Measurements from ENCODE around the gene C3orf52. TPM values are rescaled to one million over a fixed set of nuclear protein-coding genes. Genes with fewer than 3 reads are reported as not detected.

C3orf52 gene
- polyA plus RNA-seq, 1 donor (not counting 4 experiments of a cell fraction or from before 2014, with no cell fraction given) = 15.8 TPM

GRCh38 chr3:112128843-112129727 is 42.9 kb downstream of the C3orf52 start:
- Histone ChIP-seq H4K20me1 (ENCODE audit: control insufficient read depth, extremely low read depth, insufficient read depth, low read length) (no peaks in the 10 kb centered on the region), H2AFZ (ENCODE audit: control insufficient read depth, low read length) (no peak overlapping the region), H3K27me3 (ENCODE audit: control insufficient read depth, extremely low read depth, insufficient read depth, low read length) (no peaks in the 10 kb centered on the region), H3K4me2 (ENCODE audit: control insufficient read depth, extremely low read depth, insufficient read depth, low read depth, low read length) (peak overlapping the region; percentile 13), H3K9me3 (ENCODE audit: control insufficient read depth, low read depth, low read length) (no peaks in the 10 kb centered on the region), H3K4me1 (ENCODE audit: control insufficient read depth, extremely low read depth, insufficient read depth, low read length) (peaks cover 30% of the 10 kb centered on the region), H3K4me3 (ENCODE audit: control insufficient read depth in 2 of 3, extremely low read depth in 1 of 3, insufficient read depth in 2 of 3, low read depth in 1 of 3, low read length in 3 of 3) (no peak overlapping the region), H3K36me3 (ENCODE audit: control insufficient read depth in 2 of 2, extremely low read depth in 1 of 2, insufficient read depth in 2 of 2, low read length in 2 of 2) (peaks cover 0 to 6% of the 10 kb centered on the region in 2 experiments), H3K9me1 (ENCODE audit: control insufficient read depth, extremely low read depth, insufficient read depth, low read length) (no peaks in the 10 kb centered on the region), H3K27ac (ENCODE audit: control insufficient read depth, insufficient read depth, low read length) (peak overlapping the region; percentile 44), H3K9ac (ENCODE audit: control insufficient read depth, extremely low read depth, insufficient read depth, low read length) (no peak overlapping the region), H3K79me2 (ENCODE audit: control insufficient read depth, insufficient read depth, low read length) (no peaks in the 10 kb centered on the region)
- FAIRE-seq (peak; percentile 65), DNase-seq (ENCODE audit: low read depth, low spot score) (no peak)
- dilution Hi-C loops (cut with MboI; ENCODE audit: extremely low pct_ligation_motif_present, low sequenced_read_pairs) = no loop called here
- no peak for TF ChIP-seq CTCF (optimal IDR thresholded peaks at IDR 0.05 in 1 of 3, IDR thresholded peaks at IDR 0.05 in 1 of 3, conservative IDR thresholded peaks at IDR 0.05 in 1 of 3; ENCODE audit: extremely low read depth in 1 of 3, insufficient read depth in 2 of 3, low read length in 3 of 3)
- TF ChIP-seq EZH2 (IDR thresholded peaks at IDR 0.05; ENCODE audit: low read length) = no peak

DNA sequence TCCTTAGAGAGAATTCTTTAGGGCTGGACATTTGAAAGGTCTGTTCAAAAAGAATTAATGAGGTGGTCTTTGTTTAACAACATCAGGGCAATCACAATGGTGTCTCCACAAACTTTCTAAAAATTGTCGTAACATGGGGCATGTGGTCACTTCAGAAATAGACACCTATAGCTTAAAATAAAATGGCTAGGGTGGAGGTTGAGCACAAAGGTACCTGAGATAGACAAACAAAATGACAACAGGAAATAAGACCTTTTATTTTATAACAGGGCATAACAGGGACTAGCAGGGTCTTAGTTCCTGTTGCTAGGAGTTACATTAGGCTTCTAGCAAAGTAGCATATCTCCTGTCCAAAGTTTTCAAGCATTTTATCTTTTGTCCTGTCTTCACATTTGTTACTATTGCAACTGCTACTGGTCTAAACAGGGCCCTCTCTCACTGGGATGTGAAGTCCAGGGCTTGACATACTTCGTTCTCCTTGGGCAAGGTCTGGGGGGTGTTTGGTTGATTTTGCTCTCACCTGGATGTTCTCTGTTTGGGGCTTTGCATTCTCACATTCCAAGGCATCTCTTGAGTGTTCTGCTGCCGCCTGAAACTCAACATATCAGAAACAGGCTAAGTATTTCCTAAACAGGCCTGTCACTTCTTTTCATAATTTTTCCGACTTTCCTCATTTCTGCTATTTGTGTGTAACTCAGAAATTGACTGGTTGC is 43.9 kb downstream of the C3orf52 start:
- no peaks in the 10 kb centered on the region for H4K20me1 ChIP-seq (ENCODE audit: control insufficient read depth, extremely low read depth, insufficient read depth, low read length)
- H3K9me3 ChIP-seq (ENCODE audit: control insufficient read depth, low read depth, low read length) = no peaks in the 10 kb centered on the region
- no peaks in the 10 kb centered on the region for H3K27me3 ChIP-seq (ENCODE audit: control insufficient read depth, extremely low read depth, insufficient read depth, low read length)
- no peak overlapping the region for H3K9ac ChIP-seq (ENCODE audit: control insufficient read depth, extremely low read depth, insufficient read depth, low read length)
- TF ChIP-seq CTCF (optimal IDR thresholded peaks at IDR 0.05 in 1 of 3, IDR thresholded peaks at IDR 0.05 in 1 of 3, conservative IDR thresholded peaks at IDR 0.05 in 1 of 3; ENCODE audit: extremely low read depth in 1 of 3, insufficient read depth in 2 of 3, low read length in 3 of 3) = no peak
- no peak for TF ChIP-seq EZH2 (IDR thresholded peaks at IDR 0.05; ENCODE audit: low read length)
- no peaks in the 10 kb centered on the region for H3K9me1 ChIP-seq (ENCODE audit: control insufficient read depth, extremely low read depth, insufficient read depth, low read length)
- DNase-seq (ENCODE audit: low read depth, low spot score) = no peak
- no peak overlapping the region for H3K4me2 ChIP-seq (ENCODE audit: control insufficient read depth, extremely low read depth, insufficient read depth, low read depth, low read length)
- dilution Hi-C loops (cut with MboI; ENCODE audit: extremely low pct_ligation_motif_present, low sequenced_read_pairs) = no loop called here
- FAIRE-seq = peak; percentile 5
- H3K4me3 ChIP-seq (ENCODE audit: control insufficient read depth in 2 of 3, extremely low read depth in 1 of 3, insufficient read depth in 2 of 3, low read depth in 1 of 3, low read length in 3 of 3) = no peak overlapping the region
- no peak overlapping the region for H2AFZ ChIP-seq (ENCODE audit: control insufficient read depth, low read length)
- H3K27ac ChIP-seq (ENCODE audit: control insufficient read depth, insufficient read depth, low read length) = no peak overlapping the region
- H3K4me1 ChIP-seq (ENCODE audit: control insufficient read depth, extremely low read depth, insufficient read depth, low read length) = peaks cover 30% of the 10 kb centered on the region
- H3K79me2 ChIP-seq (ENCODE audit: control insufficient read depth, insufficient read depth, low read length) = no peaks in the 10 kb centered on the region
- H3K36me3 ChIP-seq (ENCODE audit: control insufficient read depth in 2 of 2, extremely low read depth in 1 of 2, insufficient read depth in 2 of 2, low read length in 2 of 2) = peaks cover 0 to 6% of the 10 kb centered on the region in 2 experiments
